Superior temporal gyrus (tissue), 1 donor: Measurements from ENCODE around the gene KRTAP26-1.

Source experiments
- DNase-seq: peaks from one replicate; pipeline ENCODE4 v3.0.0-alpha.2; 2016; ENCODE audit errors: extremely low spot score

Gene KRTAP26-1, protein sequence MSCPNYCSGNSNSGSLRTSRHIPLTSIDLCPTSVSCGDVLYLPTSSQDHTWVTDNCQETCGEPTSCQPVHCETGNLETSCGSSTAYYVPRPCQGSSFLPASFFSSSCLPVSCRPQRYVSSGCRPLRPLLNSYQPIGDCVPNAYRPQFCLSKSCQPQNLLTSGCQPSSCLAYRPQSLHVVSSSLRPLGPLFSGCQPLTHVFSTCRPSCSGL

DNA sequence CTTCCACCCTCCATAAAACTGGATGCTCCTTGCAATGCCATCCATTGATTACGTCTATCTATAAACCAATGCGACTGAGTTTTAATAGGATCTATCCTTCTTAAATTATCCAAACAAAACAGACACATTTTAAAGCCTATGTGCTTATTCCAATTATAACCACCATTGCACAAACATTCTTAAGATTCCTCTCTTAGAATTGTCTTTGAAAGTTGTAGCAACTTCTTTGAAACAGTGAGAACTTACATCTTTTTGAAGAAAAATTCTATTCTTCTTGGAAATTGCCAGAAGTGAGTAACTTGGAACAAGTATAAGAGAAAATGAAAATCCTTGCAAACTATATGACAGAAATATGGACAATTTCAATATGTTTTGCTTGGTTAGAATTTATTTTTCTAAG, at the start of gene KRTAP26-1:
Gene KRTAP26-1, minus strand, starts transcription at position 101 of the 400 bp plus-strand sequence. CDS start 280 bp downstream, outside the sequence.
- DNase-seq: no peak

DNA sequence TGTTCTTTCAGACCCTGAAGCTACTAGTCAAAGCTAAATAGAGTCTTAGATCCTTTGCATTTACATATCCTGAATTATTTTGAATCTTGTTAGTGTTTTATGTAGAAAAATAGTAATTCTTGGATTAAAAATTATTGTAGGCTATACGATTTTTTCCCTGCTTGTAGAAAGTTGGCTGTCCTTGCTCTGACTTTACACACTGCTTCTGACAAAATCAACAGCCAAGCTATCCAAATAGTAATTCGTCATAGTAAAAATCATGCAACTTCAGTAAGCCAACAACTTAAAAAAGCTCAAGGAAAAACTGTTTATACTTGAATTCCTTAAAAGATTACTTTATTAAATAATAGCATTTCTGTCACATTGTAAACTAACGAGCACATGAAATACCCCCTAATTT, 35.8 kb upstream of the KRTAP26-1 start:
- no peak for DNase-seq

DNA sequence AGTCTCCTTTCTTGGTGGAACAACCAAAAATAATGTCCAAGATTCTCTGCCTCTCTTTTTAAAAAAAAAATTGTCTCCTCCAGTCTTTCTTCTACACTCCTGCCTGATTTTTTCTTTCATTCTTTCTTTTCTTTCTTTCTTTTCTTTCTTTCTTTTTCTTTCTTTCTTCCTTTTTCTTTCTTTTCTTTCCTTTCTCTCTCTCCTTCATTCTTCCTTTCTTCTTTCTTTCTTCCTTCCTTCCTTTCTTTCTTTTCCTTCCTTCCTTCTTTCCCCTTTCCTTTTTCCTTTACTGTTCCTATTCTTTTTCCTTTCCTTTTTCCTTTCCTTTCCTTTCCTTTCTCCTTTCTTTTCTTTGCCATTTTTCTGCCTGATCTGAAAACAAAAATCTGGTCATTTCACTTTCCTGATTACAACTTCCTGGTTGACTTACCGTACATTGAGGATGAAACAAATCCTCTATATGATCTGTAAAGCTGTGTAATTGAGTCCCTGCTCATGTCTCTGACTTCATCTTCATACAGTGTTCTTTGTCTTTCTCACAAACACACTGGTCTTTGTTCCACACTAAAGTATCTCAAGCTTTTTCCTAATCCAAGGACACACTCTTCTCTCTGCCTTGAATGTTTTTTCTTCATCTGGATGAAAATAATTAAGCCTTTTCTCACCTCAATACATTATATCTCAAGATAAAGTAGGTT, 34.3 kb upstream of the KRTAP26-1 start:
- no peak for DNase-seq

DNA sequence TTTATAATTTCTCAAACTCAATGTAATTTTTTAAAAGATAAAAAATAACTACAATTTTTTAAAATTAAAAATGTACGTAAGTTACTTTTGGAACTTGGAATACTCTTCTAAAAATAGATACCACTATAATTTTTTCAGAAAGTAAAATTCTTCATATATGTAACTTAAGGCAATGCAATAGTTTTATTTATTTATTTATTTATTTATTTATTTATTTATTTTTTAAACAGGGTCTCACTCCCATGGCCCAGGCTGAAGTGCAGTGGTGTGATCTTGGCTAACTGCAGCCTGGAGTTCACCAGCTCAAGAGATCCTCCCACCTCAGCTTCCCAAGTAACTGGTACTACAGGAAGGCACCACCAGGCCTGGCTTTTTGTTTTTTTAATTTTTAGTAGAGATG, 31.4 kb upstream of the KRTAP26-1 start:
- DNase-seq: no peak

DNA sequence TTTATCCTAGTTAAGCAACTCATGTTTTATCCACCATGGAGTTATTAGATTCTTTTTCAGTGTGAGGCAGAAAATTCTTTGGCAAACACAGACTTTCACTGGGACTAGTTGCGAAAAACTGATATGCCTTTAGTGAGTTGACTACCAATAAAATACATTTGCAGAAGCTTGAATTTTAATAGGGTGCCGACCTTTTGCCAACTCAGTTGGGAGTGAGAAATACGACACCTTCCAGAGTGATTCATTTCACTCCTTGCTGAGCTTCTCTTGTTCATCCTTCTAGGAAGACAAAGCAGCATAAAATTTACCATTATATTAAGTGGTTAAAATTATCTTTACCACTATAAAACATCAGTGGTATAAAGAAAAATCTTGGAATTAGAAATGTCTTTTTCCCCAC, 29.5 kb upstream of the KRTAP26-1 start:
- DNase-seq: no peak

DNA sequence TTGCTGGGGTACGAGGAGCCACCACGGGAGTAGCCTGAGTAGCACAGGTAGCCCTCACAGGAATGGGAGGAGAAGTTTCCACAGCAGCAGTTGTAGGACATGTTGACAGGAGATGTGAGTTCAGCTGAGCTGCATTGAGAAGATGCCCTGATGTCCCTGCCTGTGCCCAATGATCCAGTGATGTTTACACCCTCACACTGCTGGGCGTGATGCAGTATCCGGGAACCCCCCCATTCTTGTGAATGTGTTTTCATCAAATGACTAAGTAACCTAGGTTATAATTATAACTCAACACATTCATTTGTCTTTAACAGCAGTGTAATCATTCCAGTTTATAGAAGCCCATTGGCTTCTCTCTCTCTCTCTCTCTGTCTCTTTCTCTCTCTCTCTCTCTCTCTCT, 28.4 kb upstream of the KRTAP26-1 start, which contains the start of gene KRTAP23-1:
Gene KRTAP23-1, minus strand, starts transcription at position 101 of the 400 bp plus-strand sequence. Its CDS starts 0 bp downstream, at position 101.
- DNase-seq: no peak

DNA sequence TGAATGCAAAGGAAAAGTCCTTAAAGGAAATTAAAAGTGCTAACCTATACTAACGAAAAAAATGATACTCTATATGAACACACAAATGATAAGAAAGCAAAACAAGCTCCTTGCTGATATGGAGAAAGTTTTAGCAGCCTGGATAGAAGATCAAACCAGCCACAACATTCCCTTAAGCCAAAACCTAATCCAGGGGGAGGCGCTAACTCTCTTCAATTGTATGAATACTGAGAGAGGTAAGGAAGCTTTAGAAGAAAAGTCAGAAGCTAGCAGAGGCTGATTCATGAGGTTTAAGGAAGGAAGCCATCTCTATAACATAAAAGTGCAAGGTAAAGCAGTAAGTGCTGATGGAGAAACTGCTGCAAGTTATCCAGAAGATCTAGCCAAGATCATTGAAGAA, 24.9 kb upstream of the KRTAP26-1 start:
- no peak for DNase-seq

DNA sequence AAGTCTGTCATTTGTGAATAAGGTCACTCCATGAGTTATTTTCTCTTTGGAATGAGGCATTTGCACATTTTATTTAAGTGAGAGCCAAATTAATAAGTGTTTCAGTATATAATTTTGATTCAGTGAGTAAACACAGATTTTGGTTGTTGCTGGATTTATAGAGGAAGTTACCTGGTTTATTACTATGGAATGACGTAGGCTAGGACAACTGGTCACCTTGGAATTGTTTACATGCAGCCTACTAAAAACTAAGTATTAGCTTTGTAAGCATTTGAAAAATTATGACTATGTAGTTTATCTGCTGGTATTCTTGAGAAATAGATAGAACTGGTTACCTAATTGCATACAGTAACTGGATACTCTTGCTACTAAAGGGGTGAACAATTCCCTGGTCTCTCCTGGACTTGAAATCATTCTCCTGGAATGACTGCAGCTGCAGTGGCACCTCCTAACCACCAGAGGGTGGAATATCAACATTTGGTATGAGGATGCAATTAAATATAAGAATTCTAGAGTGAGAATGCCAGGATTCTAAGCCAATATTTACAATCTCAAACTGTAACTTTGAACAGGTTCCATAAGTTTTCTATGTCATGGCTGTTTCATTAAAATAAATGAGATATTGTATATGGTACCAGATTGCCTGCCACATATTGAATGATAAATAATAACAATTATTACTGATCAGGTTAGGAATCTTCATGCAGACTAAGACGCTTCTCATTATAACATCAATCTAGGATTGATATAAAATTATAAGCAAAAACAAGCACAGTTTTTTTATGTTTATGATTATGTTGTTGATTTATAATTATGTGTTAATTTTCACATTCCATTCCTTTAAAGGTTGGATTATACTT, 20.8 kb upstream of the KRTAP26-1 start:
- DNase-seq: peak; percentile 68

DNA sequence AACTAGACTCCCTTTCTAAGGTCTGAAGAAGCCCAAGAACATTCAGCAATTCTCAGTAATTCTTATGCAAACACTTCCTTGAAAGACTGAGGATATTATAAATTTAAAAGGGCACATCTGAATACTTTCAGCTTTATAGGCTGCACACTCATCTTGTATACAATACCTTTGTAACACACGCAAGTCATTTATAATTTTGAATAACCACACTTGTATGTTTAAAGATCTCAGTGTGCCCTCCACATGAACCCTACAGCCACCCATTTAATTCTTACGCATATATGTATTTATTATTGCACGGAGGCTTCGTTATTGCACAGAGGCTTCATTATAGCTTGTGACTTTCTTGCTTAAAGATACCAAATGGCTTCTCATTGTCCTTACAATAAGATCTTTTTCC, 18.6 kb upstream of the KRTAP26-1 start:
- DNase-seq: no peak

DNA sequence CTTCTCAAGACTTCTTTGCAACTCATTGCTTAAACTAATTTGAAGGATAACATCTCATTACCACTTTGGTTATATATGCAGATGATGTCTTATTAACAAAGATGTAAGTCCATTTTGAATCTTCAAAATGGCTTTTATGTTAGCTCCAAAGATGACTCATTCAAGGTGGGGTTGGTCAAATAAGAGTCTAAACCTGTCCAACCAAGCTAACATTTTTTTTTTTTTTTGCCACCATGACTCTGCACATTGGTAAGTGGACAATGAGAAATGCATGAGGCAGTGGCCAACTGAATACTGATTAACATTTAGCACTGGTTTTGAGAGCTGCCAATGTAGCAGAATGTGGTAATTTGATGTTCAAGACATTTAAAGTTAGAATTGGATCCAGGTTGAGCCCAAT, 17.7 kb upstream of the KRTAP26-1 start:
- no peak for DNase-seq

DNA sequence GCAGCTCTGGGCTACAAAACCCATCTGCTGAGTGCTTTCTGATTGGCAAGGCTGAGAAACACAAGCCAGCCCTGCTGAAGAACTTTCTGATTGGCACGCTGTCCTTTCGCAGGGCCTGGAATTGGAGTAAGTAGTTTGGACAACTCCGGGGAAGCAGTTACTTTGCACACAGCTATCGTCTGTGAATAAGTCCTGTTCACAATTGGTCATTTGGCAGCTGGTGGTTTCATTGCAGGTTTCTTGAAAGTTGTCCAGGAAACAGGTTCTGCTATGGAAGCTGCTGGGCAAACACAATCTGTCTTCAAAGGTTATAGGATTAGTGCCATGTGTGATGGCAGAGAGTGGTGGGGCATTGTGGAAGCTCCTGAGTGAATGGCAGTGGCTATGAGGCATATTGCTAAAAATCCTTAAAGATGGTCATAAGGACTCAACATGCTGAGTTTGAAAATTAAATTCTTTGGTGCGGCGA, 17.2 kb upstream of the KRTAP26-1 start, which contains the start of gene KRTAP27-1:
Gene KRTAP27-1, minus strand, starts transcription at position 419 of the 469 bp plus-strand sequence. Its CDS starts 26 bp downstream, at position 393.
- no peak for DNase-seq

DNA sequence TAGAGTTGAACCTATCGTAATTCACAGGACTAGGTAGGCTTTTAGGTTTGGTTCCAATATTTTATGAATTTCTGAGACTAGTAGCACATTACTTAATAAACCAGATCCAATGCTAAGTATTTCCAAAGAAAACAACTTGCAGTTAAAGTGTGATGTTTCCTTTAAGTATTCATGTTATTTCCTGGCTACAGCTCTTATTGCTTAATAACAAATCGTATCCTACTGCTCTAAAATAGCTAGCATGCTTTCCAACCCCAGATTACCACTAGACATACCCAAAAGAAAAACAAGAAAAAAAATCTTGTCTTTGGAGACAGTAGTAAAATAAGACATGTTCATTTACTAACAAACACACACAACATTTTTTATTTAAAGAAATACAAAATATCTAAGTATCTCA, 16.5 kb upstream of the KRTAP26-1 start:
- no peak for DNase-seq

DNA sequence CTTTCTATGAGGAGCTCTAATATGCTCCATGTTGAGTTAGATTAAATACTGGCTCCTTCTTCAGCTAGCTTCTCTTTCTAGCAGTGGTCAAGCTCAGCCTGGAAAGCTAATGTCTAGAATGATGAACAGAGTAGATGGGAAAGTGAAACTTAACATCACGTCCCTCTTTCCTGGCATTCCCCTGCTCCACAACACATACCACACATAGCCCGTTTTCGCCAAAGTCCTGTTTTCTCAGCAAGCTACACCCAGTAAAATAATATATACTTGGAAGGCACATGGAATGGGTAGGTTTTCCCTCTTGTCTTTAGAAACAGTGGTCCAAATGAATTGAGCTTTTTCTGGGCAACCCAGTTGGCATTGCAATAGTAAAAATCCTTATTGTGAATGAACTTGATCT, 13.6 kb upstream of the KRTAP26-1 start:
- no peak for DNase-seq

DNA sequence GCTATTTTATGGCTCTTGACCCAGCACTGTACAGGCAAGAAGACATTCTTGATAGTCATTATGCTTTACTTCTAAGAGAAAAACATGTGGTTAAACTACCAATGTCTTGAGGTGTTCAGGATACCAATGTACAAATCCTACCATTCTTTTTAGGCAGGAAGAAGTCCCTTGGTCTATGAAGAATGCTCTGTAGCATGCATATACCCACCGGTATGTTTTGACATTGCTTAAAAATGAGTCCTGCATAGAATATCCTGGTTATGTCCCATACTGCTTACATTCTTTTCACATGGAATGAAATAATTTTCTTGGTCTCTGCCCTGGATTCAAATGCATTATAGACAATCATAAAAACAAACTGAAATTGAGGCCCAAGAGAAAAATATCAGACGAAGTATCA, 12.6 kb upstream of the KRTAP26-1 start:
- DNase-seq: no peak

DNA sequence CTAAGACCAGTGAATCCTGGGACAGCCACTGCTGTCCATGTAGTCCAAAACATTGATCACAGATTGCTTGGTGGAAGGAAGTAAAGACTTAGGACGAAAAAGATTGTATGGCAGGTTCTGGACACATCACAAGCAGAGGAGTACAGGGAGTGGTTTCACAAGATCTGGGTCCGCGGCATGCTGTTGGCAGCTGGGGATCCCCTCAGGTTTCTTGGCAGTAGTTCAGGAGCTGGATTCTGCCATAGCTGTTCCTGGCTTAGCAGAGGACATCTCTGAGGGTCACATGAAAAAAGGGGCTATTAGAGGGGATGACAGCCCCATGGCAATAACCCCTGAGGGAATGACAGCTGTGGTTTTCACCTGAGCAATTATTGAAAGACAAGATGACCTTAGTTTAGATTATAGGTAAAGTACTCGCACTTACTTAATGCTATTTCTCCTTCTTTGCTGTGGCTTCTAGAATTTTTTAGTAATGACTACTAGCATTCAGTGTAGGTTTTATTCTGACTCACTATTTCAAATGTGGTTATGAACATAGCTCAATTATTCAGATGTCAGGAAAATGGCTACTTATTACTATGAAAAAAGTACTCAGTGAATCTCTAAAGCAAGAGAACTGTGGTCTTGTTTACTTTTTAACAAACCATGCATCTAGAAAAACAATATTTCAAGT, 9.2 kb upstream of the KRTAP26-1 start:
- DNase-seq: no peak

DNA sequence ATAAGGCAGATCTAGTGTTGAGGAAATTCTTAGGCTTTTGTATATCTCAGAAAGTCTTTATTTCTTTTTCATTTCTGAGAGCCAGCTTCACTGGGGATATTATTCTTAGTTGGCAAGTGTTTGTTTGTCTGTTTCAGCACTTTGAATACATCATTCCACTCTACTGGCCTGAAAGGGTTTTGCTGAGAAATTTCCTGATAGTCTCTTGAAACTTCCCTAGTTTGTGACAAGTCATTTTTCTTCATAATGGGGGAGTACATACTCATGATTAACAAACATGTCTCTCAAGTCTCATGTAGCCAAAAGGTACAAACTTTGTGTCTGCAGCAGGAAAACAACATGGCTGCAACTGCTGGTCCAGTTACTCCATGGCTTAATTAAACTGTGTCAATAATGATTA, 6.3 kb upstream of the KRTAP26-1 start:
- no peak for DNase-seq

DNA sequence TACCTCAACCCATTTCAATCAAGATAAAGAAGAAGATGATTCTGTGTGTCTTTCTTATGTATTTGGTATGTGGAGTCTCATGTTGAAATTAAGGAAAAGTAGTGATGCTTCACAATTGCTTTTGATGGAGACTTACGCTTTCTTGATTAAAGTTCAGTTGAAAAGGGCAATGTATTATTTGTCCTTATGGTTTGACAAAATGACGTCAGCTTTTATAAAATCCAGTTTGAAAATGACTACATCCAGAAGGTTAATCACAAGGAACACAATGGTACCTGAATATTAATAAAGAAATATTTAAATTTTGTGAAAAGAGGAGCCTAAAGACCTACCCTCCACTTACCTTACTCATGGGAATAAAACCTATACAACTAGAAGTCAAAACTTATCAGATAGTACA, 4.4 kb downstream of the KRTAP26-1 start:
- DNase-seq: no peak

DNA sequence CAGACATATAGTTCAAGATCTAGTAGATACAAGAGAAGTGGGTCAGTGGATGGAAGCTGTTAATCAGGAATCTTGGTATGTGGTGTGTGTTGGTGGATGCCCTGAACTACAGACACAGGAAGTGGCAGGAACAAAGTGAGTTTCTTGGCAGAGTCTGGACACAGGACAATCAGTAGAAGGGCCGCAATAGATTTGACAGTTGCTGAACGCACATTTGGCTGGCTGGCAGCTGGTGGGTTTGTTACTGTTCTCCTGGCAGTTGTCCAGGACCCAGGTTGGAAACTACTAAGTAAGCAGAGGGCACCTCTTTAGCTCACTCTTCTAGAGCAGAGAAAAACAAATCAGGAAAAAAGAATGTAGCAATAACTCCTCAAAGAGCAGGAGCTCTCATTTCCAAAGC, 13.2 kb downstream of the KRTAP26-1 start:
- DNase-seq: no peak

DNA sequence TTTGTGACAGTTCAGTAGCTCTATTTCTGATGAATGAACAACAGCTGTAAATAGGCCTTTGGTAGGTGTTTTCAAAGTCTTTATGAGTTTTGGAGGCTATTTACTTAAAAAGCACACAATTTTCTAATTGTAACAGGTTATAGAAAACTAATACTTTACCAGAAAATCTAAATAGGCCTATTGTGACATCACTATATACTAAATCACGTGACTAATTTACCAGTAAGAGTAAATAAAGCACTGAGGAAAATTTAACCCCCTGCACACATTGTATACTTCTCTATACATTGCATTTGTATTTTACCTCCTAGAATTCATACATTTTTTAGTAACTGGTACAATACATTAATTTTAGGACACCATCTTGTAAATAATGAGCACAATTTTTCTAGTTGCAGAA, 15.0 kb downstream of the KRTAP26-1 start:
- DNase-seq: no peak

DNA sequence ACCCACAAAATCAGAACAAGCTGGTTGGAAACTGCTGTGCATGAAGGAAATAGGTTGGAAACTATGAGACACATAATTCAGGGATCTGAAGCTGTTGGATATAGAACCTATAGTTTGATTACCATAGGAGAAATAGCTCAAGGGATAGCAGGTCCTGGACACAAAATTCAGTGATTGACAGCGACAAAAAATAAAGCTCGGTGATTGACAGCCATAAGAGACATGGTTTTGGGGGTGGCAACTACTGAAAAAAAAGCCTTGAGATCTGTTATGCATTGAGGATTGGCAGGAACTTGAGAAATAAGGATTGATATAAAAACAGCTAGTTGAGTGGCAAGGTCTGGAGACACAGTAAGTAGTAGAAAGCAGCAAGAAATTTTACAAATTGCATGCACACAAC, 30.9 kb downstream of the KRTAP26-1 start, which contains the start of gene KRTAP25-1:
Gene KRTAP25-1, minus strand, starts transcription at position 300 of the 400 bp plus-strand sequence. Its CDS starts 24 bp downstream, at position 276.
- DNase-seq: no peak

DNA sequence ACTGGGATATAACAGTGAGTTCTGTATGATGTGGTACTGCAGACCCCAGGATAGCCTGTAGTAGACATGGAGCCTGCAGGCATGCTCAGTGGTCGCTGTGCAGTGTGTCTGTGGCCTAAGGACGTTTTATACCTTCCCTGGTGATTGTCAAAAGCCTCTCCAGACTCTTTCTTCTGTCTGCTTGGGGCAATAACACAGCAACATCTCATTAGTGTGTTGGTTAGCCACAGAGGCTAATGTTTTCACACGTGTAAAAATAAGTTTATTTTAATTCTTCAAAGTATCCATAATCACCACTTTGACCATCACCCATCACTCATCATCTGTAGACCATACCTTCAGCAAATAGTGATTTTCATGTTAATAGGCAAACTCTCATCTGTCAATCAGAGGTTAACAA, 37.3 kb downstream of the KRTAP26-1 start, which contains the start of gene KRTAP24-1:
Gene KRTAP24-1, minus strand, starts transcription at position 101 of the 400 bp plus-strand sequence. Its CDS starts 18 bp downstream, at position 83.
- DNase-seq: no peak
